ACC112 (cell line): ENCODE results near the gene AIP.

Experiments used
- H2AFZ ChIP-seq: fragments of 200-600 bp; sonication (generic); one replicate; pipeline ENCODE4 v1.6.0; 2017; ENCODE audit warnings: antibody characterized with exemption, low read length; ENCODE audit not compliant: unreplicated experiment
- H3K27ac ChIP-seq: fragments of 200-600 bp; sonication (generic); 2 replicates; pipeline ENCODE4 v1.5.1; 2014; ENCODE audit warnings: low read depth, mild to moderate bottlenecking, antibody characterized with exemption, low read length, moderate library complexity
- H3K27me3 ChIP-seq: fragments of 200-600 bp; sonication (generic); 2 replicates; pipeline ENCODE4 v1.6.1; 2014; ENCODE audit warnings: mild to moderate bottlenecking, antibody characterized with exemption, low read length, moderate library complexity, mixed read lengths; ENCODE audit not compliant: insufficient read depth
- H3K36me3 ChIP-seq: fragments of 200-600 bp; sonication (generic); 2 replicates; pipeline ENCODE4 v1.6.1; 2016; ENCODE audit warnings: mild to moderate bottlenecking, antibody characterized with exemption, low read length, moderate library complexity, mixed read lengths; ENCODE audit not compliant: insufficient read depth
- H3K4me1 ChIP-seq: fragments of 200-600 bp; sonication (generic); one replicate; pipeline ENCODE4 v1.6.1; 2016; ENCODE audit warnings: low read length, mixed read lengths; ENCODE audit not compliant: insufficient read depth, unreplicated experiment, control insufficient read depth
- H3K4me3 ChIP-seq: fragments of 200-600 bp; sonication (generic); 2 replicates; pipeline ENCODE4 v1.5.1; 2014; ENCODE audit warnings: mild to moderate bottlenecking, low read depth, low read length
- H3K79me2 ChIP-seq: fragments of 200-600 bp; sonication (generic); one replicate; pipeline ENCODE4 v1.6.0; 2016; ENCODE audit warnings: low read length; ENCODE audit not compliant: control insufficient read depth, unreplicated experiment, insufficient read depth

Gene AIP

DNA sequence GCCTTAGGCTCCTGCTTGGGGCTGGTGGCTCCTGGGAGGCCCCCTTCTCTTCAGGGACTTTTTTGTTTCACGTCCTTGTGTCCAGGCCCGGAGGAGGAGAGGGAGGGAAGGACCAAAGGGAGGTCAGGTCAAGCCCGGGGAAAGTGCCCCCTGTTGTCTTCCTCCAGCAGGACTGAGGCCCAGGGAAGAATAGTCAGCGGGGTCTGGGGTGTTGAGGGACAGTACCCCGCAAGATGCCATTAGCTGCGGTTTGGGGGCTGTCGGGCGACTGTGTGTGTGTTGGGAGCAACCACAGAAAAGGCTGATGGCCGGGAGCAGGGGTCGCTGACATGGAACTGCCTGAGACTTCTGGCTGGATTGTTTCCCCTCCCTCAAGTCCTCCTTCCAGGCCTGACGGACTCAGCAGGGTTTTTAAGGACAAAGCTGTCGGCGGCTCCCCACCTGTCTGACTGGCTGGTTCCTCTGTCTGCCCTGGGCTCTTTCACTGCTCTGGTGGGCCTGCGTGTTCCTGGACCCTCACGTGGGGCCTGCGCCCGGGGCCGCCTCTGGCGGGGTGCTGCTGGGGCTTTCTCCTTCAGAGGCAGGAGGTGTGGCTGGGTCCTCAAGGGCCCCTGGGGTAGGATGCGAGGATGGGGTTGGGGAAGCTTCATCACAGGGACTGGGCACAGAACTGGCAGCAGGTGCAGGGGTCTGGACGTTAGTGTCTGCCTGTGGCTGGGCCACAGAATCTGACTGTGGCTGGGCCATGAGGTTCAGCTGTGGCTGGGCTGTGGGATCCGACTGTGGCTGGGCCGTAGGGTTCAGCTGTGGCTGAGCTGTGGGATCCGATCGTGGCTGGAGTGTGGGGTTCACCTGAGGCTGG, 31.8 kb upstream of the AIP start:
- Histone ChIP-seq H3K27ac (no peak overlapping the region), H3K4me1 (no peaks in the 10 kb centered on the region), H3K36me3 (no peaks in the 10 kb centered on the region), H3K27me3 (no peaks in the 10 kb centered on the region), H3K79me2 (no peaks in the 10 kb centered on the region), H3K4me3 (no peak overlapping the region), H2AFZ (no peak overlapping the region)

DNA sequence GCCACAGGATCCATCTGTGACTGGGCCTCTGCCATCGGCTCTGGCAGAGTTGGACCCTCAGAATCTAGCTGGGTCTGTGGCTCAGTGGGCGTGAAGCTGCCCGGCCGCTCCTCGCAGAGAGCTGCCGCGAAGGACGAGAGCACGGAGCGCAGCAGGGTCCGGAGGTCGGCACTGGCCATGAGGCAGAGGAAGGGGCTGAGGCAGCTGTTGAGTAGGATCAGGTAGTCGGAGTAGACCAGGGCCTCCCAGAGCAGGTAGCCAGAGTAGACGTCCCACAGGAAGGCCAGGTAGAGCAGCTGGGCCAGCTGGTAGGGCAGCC, 31.2 kb upstream of the AIP start:
- H3K79me2 ChIP-seq = no peaks in the 10 kb centered on the region
- H3K27ac ChIP-seq = no peak overlapping the region

DNA sequence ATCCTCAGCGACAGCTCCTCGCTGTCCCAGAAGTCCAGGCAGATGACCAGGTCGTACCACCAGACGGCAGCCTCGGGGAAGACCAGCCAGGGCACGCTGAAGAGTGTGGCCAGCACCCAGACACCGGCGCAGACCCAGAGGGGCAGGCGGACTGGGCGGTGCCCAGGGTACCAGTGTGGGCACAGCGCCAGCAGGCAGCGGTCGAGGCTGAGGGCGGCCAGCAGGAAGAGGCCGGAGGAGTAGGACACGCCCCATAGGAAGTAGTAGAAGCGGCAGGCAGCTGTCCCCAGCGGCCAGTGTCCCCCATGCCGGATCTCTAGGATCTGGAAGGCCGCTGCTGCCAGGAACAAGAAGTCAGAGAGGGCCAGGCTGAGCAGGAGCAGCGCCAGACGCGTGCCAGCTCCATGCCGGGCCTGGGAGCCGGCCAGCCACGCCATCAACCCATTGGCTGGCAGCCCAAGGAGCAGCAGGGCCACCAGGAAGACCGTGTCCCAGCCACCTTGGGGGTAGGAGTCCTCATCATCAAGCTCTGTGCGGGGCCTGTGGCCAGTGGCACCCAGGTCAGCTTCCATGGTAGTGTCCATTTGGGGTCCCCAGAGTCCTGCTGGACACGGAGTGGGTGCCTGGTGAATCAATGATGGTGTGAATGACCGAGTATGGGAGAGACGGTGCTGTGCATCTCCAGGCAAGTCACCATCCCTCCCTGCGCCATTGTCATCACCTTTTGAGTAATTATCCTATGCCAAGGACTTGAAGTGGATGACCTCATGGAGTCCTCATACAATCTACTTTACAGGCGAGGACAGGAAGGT, 30.5 kb upstream of the AIP start, which contains the start of gene GPR152:
TSS of gene GPR152 (minus strand) at position 589 of the 812 bp plus-strand sequence. CDS start at position 584, 5 bp downstream.
- Histone ChIP-seq H3K36me3 (no peaks in the 10 kb centered on the region), H3K27me3 (no peaks in the 10 kb centered on the region), H3K4me1 (no peaks in the 10 kb centered on the region), H3K27ac (no peak within 1 kb of the TSS), H3K79me2 (no peaks in the 10 kb centered on the region), H3K4me3 (no peak within 1 kb of the TSS), H2AFZ (no peak within 1 kb of the TSS)

More for the DNA sequence above, 31.2 kb upstream of the AIP start:
- Histone ChIP-seq H3K36me3 (no peaks in the 10 kb centered on the region), H2AFZ (no peak overlapping the region), H3K4me3 (no peak overlapping the region), H3K4me1 (no peaks in the 10 kb centered on the region), H3K27me3 (no peaks in the 10 kb centered on the region)

DNA sequence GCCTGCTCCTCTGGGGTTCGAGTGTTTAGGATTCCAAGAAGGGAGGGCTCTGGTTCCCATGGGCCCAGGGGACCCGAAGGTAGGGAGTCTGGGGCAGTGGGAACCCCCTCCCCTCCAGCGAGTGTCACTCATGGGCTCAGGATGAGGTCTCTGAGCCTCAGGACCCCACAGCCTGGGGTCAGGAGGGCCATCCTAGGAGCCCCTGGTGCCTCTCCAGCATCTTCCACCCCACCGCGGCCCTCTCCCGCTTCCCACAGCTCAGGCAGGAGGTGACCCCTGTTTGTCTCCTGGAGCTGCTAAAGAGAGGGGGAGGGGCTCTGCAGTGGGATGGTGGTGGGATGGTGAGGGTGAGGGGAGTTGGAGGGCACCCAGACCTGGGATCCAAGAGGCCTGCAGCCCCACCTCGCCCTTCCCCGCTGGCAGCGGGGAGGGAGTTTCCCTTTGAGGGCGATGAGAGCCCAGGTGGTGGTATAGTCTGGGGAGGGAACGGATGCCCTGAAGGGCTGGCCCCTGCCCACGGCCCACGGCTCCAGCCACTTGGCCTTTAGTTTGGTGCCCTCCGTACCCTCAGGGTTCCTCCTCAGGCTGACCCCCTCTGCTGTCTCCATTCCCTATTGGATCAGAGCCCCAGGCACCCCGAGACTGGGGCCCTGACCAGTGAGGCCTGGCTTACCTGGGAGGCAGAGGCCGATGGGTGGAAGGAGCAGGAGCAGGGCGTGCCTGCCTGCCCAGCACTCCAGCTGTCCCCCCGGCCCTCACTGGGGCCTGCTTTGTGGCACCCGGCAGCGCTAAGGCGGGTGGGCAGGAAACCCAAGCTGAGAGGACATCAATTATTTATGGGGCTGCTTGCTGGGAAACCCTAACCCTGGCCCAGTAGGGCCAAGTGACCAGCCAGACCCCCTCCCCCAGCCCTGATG, 28.8 kb upstream of the AIP start:
- H3K27me3 ChIP-seq = no peaks in the 10 kb centered on the region
- no peaks in the 10 kb centered on the region for H3K79me2 ChIP-seq
- H3K4me1 ChIP-seq = no peaks in the 10 kb centered on the region
- no peak overlapping the region for H3K27ac ChIP-seq
- no peak overlapping the region for H3K4me3 ChIP-seq
- H3K36me3 ChIP-seq = no peaks in the 10 kb centered on the region
- no peak overlapping the region for H2AFZ ChIP-seq

DNA sequence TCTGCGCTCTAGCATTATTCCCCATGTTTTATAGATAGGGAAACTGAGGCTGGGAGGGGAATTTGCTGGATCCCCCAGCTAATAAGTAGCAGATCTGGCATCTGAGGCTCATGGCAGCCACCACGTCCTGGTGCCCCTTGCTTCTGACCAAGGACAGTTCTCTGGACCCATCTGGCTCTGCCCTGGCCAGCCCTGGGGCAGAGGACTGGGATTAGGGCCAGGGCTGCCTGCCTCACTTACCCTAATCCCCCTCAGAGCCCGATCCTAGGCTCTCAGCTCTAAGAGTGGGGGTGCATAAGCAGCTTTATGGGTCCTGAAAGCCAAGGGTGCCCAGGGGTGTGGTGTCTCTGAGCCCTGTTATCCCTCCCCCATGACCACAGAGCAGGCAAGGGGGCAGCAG, 27.8 kb upstream of the AIP start, which contains the start of gene CABP4:
TSS of gene CABP4 (plus strand) at position 301 of the 400 bp plus-strand sequence. CDS start at position 371, 70 bp downstream.
- Histone ChIP-seq H3K36me3 (no peaks in the 10 kb centered on the region), H3K4me1 (no peaks in the 10 kb centered on the region), H3K79me2 (no peaks in the 10 kb centered on the region), H3K27me3 (no peaks in the 10 kb centered on the region), H3K27ac (no peak within 1 kb of the TSS), H3K4me3 (no peak within 1 kb of the TSS), H2AFZ (no peak within 1 kb of the TSS)

DNA sequence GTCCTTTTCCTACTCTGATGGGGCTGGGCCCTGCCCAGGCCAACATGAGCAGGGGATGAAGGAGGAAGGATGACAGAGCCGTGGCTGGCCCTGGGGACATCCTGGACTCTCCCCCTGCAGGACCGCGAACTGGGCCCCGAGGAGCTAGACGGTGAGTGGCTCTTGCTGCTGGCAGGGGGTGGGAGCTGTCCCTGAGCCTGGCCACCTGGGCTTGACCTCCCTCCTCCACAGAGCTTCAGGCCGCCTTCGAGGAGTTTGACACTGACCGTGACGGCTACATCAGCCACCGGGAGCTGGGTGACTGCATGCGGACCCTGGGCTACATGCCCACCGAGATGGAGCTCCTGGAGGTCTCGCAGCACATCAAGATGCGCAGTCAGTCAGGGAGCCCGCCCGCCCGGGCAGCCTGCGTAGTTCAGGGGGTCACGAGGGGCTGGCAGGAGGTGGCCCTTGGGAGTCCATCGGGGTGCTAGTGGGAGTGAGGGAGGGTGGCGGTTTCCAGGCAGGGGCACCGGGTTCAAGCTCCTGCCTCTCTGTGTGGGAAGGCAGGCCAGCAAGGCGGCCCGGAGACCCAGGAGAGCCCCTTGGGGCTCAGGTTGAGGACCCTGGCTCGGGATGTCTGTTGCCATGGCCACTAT, 26.6 kb upstream of the AIP start:
- H3K79me2 ChIP-seq = no peaks in the 10 kb centered on the region
- H3K4me1 ChIP-seq = no peaks in the 10 kb centered on the region
- H3K4me3 ChIP-seq = no peak overlapping the region
- H2AFZ ChIP-seq = no peak overlapping the region
- no peaks in the 10 kb centered on the region for H3K36me3 ChIP-seq
- H3K27me3 ChIP-seq = no peaks in the 10 kb centered on the region
- H3K27ac ChIP-seq = no peak overlapping the region

DNA sequence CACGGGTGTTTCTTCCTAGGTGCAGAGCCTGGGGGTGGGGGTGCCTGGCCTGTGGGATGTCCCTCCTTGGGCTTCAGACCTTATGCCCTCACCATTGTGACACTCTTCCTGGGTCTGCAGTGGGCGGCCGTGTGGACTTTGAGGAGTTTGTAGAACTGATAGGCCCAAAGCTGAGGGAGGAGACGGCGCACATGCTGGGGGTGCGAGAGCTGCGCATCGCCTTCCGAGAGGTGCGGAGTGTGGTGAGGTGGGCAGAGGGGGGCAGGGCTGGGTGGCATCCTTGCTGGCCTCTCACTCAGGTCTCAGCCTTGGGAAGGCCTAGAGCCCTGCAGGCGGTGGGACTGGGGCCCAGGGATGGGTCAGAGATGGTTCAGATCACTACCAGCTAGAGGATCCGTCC, 25.4 kb upstream of the AIP start:
- Histone ChIP-seq H3K4me3 (no peak overlapping the region), H3K27me3 (no peaks in the 10 kb centered on the region), H2AFZ (no peak overlapping the region), H3K27ac (no peak overlapping the region), H3K36me3 (no peaks in the 10 kb centered on the region), H3K4me1 (no peaks in the 10 kb centered on the region), H3K79me2 (no peaks in the 10 kb centered on the region)

DNA sequence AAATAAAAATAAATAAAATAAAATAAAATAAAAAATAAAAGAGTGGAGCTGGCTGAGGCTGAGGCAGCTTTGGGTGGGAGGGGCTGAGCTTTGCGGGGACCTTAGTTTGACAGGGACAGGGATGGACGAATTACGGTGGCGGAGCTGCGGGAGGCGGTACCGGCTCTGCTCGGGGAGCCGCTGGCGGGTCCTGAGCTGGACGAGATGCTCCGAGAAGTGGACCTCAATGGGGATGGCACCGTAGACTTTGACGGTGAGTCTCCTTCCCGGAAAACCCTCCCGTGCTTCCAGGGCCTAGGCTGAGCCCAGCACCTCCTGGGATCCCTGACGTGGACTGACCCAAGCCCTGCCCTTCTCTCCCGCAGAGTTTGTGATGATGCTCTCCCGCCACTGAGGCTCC, 24.6 kb upstream of the AIP start:
- Histone ChIP-seq H3K4me1 (no peaks in the 10 kb centered on the region), H3K27ac (no peak overlapping the region), H3K27me3 (no peaks in the 10 kb centered on the region)

DNA sequence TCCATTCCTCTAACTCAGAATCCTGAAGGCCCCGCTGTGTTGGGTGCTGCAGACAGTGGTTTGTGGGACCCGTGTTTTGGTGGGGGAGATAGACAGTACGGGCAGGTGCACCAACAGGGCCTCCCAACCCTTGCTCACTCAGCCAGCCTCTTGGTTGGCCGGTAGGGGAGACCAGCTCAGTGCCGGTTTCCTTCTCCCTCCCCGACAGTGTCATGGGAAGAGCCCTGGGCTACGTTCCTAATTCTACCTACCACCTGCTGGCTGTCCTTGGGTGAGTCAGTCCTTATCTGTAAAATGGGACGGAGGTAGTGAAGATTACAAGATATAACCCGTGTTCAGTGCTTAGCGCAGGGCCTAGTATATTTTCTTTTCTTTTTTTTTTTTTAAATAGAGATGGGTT, 19.6 kb upstream of the AIP start:
- Histone ChIP-seq H3K4me1 (peaks cover 11% of the 10 kb centered on the region), H3K4me3 (no peak overlapping the region), H3K36me3 (no peaks in the 10 kb centered on the region), H3K79me2 (peaks cover 3% of the 10 kb centered on the region), H3K27me3 (no peaks in the 10 kb centered on the region), H3K27ac (peak overlapping the region; percentile 62; the same call in 1 of the 2 replicates), H2AFZ (no peak overlapping the region)

More for the DNA sequence above, 24.6 kb upstream of the AIP start:
- Histone ChIP-seq H3K79me2 (no peaks in the 10 kb centered on the region), H3K4me3 (no peak overlapping the region), H2AFZ (no peak overlapping the region), H3K36me3 (no peaks in the 10 kb centered on the region)
